GM18502 (cell line): ENCODE results near the gene MYOZ2.

Source experiments
- ATAC-seq: cut with Tn5 transposase; IDR thresholded peaks from one replicate; pipeline ENCODE4 v1.9.1; 2021; ENCODE audit warnings: mild to moderate bottlenecking; ENCODE audit not compliant: unreplicated experiment, poor library complexity

MYOZ2 gene

GRCh38 chr4:119135721-119136121, at the start of gene MYOZ2:
TSS of gene MYOZ2 (plus strand) at chr4:119135832. CDS start at chr4:119136526, 694 bp downstream.
- no peak for ATAC-seq

- ATAC-seq = no peak
Observed at GRCh38 chr4:119087121-119087520, 48.5 kb upstream of the MYOZ2 start.

GRCh38 chr4:119087656-119088055, 48.0 kb upstream of the MYOZ2 start:
- no peak for ATAC-seq

- ATAC-seq = no peak
Observed at GRCh38 chr4:119093042-119093827, 42.4 kb upstream of the MYOZ2 start.

GRCh38 chr4:119097282-119097900, 38.2 kb upstream of the MYOZ2 start:
- peak; percentile 51 for ATAC-seq

GRCh38 chr4:119098306-119098705, 37.3 kb upstream of the MYOZ2 start:
- no peak for ATAC-seq

GRCh38 chr4:119099227-119099810, 36.3 kb upstream of the MYOZ2 start:
- no peak for ATAC-seq

- ATAC-seq = no peak
Observed at GRCh38 chr4:119100655-119101054, 35.0 kb upstream of the MYOZ2 start.

GRCh38 chr4:119103263-119103662, 32.4 kb upstream of the MYOZ2 start:
- ATAC-seq = no peak

GRCh38 chr4:119104644-119105273, 30.9 kb upstream of the MYOZ2 start:
- ATAC-seq = no peak

- no peak for ATAC-seq
Observed at GRCh38 chr4:119105605-119106004, 30.0 kb upstream of the MYOZ2 start.

- no peak for ATAC-seq
Observed at GRCh38 chr4:119106036-119107000, 29.3 kb upstream of the MYOZ2 start.

- no peak for ATAC-seq
Observed at GRCh38 chr4:119110121-119110520, 25.5 kb upstream of the MYOZ2 start.

- no peak for ATAC-seq
Observed at GRCh38 chr4:119111296-119111695, 24.3 kb upstream of the MYOZ2 start.

GRCh38 chr4:119113033-119113655, 22.5 kb upstream of the MYOZ2 start:
- no peak for ATAC-seq

GRCh38 chr4:119116021-119116420, 19.6 kb upstream of the MYOZ2 start:
- ATAC-seq = no peak

GRCh38 chr4:119116925-119117900, 18.4 kb upstream of the MYOZ2 start:
- ATAC-seq = no peak

- no peak for ATAC-seq
Observed at GRCh38 chr4:119118397-119118796, 17.2 kb upstream of the MYOZ2 start.
